ENCODE measurements around the gene MEIS1.
"Not testable (repeated sequence)": the region's sequence is repeated elsewhere in the genome, so short reads cannot be mapped to it uniquely, and the experiment has no call there.

MEIS1 gene

DNA sequence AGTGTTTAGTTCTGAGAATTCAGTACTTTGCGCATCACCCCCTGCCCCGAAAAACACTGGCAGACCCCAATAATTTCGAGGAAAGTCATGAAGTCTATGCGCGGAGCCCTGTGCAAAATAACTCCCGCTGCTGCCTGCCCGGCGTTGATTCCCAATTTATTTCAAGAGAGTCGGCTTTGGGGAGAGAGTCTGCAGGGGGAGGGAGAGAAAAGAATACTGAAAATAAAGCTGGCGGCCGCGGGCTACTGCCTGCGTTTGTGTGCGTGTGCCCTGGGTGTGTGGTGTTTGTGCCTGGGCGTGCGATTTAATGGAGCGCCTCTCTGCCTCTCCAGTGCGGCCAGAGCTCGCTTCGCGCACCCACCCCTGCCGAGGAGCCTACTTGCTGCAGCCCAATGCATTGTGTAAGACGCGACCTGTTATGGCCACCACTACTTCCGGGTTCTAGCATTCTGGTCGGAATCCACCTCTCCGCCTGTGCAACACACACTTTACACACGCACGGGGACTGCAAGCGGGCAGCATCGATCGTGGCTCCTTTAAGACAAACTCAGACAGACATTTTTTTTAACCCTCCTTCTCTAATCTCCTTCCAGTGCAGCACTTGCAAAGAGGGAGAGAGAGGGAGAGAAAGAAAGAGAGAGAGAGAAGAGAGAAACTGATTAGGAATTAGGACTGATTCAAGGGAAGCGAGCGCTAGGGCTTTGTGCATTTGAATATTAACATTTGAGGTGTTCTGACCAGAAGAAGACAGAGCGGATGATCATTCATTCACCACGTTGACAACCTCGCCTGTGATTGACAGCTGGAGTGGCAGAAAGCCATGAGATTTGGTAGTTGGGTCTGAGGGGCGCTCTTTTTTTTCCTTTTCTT lies at the start of gene MEIS1:
Gene MEIS1 (plus strand): TSS at position 447 of the 870 bp plus-strand sequence. CDS start 732 bp downstream, outside the sequence.
- DNase-seq: no peak

DNA sequence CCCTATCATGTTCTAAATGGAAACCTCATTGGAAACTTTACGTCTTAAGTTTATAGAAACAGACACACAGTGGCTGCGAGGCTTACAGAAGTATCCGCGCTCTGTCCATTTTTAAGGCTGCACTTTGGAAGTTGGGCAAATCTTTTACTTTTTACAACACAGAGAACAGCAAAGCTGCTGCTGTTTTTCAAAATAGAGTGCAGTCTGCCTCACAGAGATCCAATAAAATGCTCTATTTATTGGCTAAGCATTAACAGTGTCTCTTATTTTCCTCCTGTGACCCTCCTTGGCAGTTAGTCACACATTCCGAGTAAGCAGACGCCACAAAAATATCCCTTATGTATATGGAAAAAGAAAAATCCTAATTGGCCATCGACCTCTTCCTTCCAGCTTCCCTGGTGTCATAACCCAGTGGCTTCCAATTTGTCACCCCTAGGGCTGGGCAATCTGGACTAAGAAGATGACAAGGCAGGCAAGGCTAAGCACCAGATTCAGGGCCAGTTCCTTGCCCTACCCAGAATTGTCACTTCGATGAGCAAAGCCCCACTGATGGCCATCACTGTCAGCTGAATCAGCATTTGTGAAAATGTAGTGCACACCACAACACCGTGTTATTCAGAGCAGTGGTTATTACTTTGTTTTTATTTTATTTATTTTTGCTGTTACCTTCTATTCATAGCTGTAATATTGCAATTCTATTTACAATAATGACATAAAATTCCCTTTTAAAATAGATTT lies 47.7 kb upstream of the MEIS1 start:
- DNase-seq: no peak

DNA sequence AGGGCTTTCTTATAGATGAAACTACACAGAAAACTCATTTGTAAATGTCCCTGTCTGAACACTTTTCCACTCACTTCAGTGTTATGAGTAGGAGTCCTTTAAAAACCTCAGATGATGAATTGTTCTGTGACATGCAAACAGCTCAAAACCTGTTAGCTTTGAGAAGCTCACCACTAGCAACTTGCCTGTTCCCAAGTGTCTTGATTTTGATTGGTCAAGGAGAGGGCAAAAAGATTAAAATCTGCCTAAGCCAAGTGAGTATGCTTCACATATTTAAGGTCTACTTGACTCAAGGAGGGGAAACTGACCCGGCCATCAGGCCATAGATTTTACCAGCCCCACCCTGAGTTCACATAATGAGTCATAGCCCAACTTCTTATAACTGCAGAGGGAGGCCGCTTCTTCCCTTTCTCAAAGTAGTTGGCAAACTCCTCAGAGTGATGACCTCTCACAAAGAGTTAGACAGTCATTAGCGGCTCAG lies 45.2 kb upstream of the MEIS1 start:
- no peak for DNase-seq

DNA sequence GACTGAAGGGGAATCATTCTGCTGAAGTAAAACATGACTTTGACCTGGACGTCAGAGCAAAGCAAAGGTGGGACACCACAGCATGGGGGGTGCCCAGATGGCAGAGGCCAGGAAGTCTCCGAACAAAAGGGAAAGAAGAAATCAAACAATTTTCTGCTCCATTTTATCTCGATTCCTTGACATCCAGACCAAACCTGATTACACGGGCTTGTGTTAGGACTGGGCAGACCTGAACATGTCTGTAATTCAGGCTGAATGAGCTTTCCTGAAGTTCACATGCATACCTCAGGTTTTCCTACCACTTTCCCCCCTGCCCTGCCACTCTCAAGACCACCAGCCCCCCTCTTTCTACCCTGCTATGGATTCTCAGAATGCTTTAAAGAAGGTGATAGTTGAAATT lies 44.8 kb upstream of the MEIS1 start:
- no peak for DNase-seq

DNA sequence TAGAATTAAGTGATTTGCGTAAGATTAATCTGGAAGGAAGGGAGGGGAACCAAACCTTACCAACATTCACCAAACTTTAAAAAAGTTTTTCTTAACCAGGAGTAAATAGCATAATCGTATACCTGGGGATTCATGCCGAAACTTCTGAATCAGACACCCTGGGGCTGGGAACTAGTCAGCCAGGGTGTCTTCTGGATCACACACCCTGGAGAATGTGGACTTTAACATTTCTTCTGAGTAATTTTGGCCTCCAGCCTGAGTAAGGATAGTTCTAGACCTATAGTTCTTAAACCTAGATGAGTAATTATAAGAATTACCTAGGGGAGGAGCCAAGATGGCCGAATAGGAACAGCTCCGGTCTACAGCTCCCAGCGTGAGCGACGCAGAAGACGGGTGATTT lies 44.1 kb upstream of the MEIS1 start:
- no peak for DNase-seq

DNA sequence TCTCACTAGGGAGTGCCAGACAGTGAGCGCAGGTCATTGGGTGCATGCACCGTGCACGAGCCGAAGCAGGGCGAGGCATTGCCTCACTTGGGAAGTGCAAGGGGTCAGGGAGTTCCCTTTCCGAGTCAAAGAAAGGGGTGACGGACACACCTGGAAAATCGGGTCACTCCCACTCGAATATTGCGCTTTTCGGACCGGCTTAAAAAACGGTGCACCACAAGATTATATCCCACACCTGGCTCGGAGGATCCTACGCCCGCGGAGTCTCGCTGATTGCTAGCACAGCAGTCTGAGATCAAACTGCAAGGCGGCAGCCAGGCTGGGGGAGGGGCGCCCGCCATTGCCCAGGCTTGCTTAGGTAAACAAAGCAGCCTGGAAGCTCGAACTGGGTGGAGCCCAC lies 43.7 kb upstream of the MEIS1 start:
- DNase-seq: not testable (repeated sequence)

DNA sequence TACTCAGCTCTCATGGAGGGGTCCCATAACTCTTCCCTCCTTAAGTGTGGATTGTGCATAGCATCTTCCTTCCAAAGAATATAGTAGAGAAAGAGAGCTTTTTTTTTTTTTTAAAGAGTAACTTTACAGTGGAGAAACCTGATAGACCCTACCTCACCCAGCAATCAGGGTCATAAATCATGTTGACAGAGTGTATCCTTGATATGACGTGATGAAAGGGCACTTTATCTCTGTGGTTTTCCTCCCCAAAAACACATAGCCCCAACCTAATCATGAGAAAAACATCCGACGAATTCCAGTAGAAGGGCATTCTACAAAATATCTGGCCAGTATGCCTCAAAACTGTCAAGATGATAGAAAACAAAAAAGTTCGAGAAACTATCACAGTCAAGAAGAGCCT lies 29.5 kb upstream of the MEIS1 start:
- no peak for DNase-seq

DNA sequence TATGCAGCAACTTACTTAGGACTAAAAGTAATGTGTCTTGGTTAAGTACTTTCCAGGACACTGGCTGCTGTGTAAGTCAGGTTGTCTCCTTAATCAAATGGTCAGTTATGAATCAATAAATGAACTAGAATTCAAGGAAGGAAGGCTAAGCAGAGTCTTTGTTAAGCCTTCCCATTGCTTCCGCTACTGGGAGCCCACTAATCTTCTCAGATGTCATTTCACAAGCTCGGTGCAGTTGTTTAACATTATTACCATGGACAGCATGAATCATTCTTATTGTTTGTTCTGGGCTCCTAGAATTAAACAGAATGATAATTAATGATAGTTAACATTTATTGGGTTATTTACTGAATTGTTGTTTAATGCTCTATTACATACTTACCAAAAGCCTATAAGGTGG lies 26.0 kb upstream of the MEIS1 start:
- no peak for DNase-seq

DNA sequence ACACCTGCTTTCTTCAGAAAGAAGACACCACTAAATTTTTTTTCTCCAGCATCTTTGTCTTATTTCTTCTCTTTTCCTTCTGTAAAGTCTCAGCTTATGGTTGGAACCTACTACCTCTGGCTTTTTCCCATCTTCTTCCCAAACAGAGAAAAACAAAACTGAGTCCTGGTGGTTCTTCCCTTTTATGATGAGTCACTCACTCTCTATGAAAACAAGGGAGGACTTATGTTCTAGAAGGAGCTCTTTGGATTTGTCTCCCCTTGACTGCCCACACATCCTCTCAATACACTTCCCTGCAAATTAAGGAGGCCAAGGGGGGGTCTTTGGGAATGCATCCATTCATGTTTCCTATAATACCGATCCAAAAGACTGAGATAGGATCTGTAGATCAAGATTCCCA lies 22.1 kb upstream of the MEIS1 start:
- no peak for DNase-seq

DNA sequence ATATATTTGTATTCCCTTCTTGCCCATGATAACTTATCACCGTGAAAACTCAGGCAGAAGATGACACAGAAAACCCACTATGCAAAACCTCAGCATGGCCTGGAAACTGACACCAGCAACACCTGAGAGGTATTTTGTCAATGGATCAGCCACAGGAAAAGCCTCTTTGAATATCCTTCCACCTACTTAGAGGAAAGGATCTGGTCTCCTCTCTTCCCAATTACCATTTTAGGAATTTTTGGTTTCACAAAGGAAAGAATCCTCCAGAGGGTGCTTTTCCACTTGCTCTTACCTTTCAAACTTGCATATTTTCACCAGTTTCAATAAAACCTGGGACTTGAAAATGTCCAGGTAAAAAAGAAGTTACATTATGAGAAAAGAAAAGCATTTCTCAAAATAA lies 20.0 kb upstream of the MEIS1 start:
- no peak for DNase-seq

DNA sequence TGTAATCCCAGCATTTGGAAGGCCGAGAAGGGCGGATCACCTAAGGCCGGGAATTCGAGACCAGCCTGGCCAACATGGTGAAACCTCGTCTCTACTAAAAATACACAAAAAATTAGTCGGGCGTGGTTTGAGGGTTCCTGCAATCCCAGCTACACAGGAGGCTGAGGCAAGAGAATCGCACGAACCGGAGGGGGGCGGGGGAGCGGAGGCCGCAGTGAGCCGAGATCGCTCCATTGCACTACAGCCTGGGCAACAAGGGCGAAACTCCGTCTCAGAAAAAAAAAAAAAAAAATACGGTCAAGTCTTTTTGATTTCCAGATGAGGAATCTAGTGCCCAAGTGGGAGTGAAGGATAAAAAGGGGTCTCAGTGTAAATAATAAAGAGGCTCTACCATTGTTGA lies 16.5 kb upstream of the MEIS1 start:
- DNase-seq: no peak

DNA sequence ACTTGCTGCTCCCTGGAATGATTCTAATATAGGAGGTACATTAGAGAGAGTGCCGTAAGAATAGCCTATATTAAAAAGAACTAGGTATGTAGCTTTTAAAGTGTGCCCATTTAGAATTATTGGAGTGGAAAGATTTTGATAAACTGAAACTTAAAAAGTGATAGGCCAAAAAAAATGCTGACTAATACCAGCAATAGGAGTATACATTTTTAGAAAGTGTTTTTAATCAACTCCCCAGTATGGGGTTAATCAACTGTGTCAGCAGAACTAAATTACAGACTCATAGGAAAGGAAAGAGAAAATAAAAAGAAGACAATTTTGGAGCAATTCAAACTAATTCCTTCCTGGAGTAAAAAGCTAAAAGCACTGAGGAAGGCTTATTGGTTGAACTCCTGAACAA lies 13.3 kb upstream of the MEIS1 start:
- DNase-seq: no peak

DNA sequence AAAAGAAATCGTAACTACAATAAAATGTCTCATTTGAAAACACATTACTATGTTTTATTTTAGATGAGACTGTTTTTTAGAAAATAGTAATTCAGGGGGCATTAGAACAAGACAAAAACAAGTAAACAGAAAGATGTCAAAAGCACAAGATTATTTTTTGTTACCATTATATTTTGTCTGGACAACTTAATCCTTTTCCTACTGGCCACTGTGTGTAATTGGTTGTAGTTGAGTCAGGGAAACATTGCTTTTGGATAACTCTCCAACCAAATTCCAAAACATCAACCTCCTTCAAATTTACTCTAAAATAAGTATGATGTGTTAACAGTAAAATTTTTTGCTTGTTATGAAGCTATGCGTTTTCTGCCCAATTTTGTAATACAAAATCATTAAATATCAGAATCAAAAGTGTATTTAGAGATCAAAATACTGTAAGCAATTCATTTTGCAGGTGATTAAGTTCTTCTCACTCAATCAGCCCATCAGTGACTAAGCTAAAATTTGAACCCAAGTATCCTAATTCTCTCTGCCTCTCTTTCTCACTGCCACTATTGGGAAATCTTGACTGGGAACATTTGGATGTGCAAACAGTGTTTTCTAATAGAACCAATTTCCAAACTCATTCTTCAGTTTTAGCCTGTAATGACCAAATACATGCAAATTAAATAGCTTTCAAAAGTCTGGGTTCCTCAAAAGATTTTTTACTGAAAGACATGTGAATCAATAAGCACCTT lies 11.4 kb upstream of the MEIS1 start:
- no peak for DNase-seq

DNA sequence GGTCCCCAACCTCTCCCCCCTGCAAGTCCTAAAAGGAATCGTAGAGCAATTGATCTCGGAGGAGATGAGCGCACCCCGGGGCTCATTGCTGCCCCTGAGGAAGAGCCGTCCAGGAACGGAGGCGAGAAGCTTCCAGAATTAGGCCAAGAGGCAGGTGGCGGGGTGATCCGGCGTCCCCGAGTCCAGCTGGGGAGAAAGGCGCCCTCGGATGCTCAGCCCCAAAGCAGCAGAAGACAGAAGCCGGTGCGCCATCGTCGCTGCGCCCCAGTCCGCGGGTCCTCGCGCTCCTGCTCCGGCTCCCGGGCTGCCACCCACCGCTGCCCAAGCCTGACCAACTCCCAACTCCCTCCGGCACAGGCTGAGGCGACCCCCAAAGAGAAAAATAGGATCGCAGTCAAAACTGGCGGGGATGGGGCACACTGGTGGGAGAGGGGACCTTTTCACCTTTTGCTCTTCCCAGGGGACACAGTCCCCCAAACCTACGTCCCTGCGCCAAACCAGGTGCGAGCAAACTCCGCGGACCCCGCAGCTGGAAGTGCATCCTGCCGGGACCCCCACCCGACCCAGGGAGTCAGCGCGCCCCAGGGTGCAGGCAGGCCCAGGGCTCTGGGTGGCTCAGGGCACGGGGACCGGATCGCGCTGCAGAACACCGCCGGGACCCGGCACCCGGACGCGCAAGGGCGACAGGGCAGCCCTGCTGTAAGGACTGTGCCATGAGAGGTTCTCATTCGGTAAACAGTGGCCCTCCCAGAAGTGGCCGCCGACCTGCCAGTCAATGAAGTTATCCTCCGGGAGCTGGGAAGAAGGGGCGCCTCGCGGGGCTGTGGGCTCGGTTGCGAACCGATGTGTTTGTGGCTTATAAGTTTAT lies 8.4 kb upstream of the MEIS1 start:
- DNase-seq: no peak

DNA sequence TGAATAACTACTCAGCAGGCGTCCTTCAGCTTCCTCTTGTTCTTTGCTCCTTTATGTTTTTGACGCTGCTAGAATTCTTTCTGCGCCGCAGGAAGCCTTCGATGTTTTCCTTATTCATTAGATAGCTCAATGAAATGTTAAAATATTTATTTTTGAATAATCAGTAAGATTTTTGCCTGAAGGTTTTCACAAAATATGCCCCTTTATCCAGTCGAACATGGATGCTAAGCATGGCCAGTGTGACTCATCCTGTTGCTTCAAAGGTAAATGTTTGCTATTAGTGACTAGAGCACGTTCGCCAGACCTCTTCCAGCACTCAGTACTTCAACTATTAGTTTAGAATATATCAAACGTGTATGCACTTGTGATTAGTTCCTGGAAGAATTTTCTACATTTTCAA lies 7.6 kb upstream of the MEIS1 start:
- DNase-seq: no peak

DNA sequence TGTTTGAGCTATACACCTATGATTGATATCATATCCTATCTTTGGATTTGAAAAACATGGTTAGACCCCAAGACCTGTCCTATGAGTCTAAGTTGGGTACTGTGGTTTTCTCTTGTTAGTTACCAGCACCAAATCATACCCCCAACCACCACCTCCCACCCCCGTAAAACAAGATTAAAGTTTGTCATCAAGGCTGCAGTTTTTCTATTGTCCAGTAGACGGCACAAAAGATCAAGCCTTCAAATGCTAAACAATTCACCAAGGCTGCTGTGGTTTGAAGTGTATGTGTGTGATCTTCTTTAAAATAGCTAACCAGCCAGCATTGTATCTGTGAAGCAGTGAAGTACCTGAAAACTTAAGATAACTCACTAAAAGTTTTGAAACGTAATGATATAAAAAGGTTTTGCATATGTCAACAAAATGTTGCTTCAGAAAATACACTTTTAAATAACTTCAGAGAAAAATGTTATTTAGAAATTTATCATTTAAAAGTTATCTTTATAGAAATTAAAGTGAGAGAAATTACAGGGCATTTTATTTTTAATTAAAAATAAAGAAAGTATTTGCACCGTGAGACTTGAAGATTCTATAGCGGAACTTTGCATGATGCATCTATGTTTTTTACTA lies 5.8 kb upstream of the MEIS1 start:
- no peak for DNase-seq

DNA sequence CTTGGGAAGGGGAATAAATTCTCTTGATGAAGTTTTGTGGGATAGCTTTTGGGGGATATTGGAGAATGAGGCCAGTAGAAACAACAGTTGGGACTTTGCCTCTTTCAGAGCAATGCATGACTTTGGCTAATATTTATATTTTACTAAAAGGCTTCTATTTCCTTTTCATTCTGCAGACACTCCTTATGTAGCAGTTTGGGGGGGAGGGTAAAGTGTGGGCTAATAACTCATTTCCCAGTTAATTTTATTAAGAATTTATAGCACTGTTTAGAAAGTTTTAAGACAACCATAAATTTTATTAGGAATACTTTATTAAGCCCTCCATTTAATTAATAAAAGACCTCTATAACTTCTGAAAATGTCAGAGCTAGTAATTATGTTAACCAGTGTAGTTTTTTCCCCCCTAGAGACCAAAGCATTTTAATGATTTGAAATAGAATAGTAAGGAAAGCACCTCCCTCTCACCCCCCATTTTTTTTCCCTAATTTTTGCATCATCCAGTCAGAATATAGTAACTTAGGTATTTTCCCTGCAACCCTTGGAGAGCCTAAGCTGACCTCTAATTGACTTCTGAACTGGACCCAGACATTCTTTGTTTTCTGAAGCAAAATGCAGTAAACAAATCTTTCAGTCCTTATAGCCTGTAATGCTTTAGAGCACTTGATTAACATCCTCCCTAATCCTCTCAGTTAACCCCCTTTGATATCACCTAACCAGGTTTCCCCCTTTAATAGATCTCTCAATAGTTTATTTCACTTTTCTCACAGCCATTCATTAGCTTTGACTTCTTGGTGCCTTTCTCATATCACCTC lies 5.0 kb upstream of the MEIS1 start:
- DNase-seq: no peak

DNA sequence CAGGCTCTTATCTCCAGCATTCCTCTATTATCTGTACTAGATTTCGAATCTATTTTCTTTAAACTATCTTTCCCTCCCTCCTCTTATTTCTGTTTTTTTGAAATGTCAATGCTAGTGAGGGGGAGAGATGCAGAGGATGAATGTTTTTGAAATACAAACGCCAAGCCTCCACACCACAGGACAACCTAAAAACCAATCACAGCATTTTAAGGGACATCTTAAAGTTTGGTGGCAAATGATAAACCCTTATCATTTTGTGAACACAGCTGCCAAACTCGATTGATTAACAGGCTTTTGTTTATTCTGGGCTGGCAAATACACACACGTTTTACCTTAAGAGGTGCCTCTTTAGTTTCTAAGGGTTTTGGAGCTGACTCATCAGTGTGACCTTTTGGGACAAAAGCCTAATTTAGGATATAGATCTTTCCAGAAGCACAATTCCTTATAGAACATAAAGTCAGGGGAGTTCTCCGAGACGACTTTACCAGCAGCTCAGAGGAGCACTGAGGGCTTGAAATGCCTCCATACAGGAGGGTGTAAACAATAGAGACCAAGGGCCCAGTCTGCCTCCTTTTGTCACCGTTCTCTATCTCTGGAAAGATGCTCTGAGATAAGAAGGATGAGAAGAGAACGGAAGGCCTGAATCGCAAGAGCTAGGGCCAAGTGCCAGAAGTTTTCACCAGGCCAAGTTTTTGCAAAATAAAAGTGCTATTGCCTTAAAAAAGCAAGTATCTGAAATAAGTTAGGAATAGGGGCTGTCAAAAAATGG lies 4.2 kb upstream of the MEIS1 start:
- no peak for DNase-seq

DNA sequence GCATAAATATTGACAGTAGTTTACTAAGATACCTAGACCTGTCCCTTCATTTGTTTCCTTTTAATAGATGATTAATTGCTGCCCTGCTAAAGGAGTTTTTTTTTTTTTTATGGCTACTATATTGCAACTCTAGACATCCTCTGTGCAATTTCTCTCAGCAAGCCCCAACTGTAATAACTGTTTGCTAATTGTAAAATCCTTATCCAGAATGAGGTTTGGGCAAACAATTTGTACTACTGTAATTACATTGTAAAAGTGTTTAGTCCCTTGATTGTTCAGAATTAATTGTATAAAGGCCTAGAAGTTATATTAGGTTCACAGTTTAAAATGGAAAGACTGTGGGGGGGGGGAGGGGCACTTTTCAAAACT lies 3.7 kb upstream of the MEIS1 start:
- DNase-seq: no peak

DNA sequence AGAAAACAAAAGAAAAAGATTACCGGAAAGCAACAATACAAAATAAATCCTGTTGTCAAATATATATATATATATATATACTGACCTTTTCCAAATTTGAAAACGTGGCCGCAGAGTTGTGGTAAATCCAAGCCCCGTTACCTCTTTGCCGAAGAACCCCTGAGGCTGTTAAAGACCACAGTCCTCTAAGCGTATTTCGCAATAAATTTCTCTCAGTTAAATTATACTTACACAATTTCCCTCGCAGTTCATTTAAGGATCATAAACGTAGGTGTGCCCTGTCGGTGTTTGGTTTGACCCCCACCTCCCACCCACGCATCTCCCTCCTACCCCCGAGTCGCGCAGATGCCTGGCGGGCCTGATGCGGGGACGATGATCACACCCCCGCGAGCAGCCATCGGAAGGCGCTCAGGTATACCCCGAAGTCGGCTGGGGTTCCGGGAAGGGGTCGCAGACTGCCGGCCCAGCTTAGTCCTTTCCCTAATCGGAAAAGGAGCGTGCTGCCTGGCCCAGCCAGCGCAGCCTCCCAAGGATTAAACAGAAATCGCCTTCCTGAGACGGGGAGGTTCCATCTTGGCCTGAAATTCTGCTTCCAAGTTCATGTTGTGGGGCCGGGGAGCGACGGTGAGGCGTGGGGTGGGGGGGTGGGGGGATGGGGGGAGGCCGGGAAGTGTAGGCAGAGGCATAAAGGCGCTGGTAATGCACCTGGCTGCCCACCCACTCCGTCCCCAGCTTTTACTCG lies 2.9 kb upstream of the MEIS1 start:
- DNase-seq: no peak

Measured in activated naive CD4-positive, alpha-beta T cell (primary cell).